ENCODE data around the gene SCYGR1.

Gene SCYGR1

DNA sequence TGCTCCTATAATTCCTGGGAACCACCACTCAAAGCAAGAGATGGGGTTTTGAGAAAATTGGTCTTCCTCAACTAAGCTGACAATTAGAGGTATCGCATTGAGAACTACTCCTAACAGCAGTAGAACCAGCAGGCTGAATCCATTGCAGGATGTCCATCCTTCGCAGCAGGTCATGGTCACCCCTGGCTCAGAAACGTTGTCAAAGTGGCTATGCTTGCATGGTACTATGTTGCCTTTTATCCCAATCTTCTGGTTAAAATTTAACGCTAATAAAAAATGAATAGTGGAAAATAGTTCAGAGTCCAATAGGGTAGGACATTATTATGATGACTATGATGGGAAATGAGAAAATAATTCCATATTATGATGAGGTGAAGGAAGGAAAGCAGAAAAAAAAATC, 8.7 kb downstream of the SCYGR1 start, which contains the start of gene TM4SF20:
TM4SF20 (minus strand) TSS at position 212 of the 400 bp plus-strand sequence; CDS start at position 174, 38 bp downstream.
- DNase-seq (ENCODE audit: low read depth), result no peak
- TF ChIP-seq, protein P1, sequence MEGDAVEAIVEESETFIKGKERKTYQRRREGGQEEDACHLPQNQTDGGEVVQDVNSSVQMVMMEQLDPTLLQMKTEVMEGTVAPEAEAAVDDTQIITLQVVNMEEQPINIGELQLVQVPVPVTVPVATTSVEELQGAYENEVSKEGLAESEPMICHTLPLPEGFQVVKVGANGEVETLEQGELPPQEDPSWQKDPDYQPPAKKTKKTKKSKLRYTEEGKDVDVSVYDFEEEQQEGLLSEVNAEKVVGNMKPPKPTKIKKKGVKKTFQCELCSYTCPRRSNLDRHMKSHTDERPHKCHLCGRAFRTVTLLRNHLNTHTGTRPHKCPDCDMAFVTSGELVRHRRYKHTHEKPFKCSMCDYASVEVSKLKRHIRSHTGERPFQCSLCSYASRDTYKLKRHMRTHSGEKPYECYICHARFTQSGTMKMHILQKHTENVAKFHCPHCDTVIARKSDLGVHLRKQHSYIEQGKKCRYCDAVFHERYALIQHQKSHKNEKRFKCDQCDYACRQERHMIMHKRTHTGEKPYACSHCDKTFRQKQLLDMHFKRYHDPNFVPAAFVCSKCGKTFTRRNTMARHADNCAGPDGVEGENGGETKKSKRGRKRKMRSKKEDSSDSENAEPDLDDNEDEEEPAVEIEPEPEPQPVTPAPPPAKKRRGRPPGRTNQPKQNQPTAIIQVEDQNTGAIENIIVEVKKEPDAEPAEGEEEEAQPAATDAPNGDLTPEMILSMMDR (IDR thresholded peaks at IDR 0.05; ENCODE audit: low read depth, low read length, missing control alignments), result no peak
- H3K4me3 ChIP-seq (ENCODE audit: low read depth, low read length), result no peak within 1 kb of the TSS

DNA sequence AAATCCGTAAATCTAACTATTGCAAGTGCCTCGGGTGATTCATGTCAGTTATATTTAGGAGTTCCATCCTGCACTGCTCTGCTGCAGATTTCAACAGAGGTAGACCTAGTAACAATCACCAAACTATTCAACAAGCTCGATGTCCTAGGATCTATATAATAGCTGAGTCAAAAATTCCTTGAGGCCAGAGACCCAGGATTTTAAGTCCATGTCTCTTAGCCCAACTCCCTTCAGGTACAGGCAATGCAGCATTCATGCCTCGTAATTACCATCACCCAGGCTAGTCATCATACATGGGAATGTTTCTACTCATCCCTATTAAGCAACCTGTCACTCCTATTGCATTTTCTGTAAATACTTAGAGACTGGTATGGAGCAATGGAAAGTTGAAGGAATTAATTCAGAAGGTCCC, 9.4 kb downstream of the SCYGR1 start:
- DNase-seq (ENCODE audit: low read depth), result no peak
- TF ChIP-seq, protein P1 (IDR thresholded peaks at IDR 0.05; ENCODE audit: low read depth, low read length, missing control alignments), result no peak
- H3K4me3 ChIP-seq (ENCODE audit: low read depth, low read length), result no peak overlapping the region

DNA sequence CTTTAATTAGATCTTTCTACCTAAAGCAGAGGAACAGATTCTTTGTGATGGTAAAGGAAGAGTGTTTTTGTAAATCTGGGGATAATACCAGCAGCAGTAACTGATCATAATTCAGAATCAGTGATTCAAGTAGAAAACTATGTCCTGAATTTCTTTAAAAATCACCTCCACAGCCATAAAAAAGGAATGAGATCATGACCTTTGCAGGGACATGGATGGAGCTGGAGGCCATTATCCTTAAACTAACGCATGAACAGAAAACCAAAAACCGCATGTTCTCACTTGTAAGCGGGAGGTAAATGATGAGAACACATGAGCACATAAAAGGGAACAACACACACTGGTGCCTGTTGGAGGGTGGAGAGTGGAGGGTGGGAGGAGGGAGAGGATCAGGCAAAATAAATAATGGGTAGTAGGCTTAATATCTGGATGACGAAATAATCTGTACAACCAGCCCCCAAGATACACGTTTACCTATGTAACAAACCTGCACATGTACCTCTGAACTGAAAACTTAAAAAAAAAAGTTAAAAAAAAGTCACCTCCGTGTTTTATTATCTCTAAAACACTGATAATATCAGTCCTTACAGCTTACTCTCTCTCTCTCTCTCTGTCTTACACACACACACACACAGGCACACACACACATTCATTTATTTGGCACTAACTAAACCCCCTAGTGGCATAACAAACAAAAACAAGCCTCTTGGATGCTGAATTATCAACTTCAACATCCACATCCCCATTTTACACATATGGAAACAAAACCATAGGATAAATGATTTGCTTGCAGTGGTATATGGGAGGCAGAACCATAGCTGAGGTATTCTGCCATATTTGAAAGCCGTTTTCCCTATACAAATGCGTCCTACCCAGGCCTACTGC, 10.0 kb downstream of the SCYGR1 start:
- TF ChIP-seq, protein P1 (IDR thresholded peaks at IDR 0.05; ENCODE audit: low read depth, low read length, missing control alignments), result peak; percentile 36
- DNase-seq (ENCODE audit: low read depth), result no peak
- H3K4me3 ChIP-seq (ENCODE audit: low read depth, low read length), result no peak overlapping the region

DNA sequence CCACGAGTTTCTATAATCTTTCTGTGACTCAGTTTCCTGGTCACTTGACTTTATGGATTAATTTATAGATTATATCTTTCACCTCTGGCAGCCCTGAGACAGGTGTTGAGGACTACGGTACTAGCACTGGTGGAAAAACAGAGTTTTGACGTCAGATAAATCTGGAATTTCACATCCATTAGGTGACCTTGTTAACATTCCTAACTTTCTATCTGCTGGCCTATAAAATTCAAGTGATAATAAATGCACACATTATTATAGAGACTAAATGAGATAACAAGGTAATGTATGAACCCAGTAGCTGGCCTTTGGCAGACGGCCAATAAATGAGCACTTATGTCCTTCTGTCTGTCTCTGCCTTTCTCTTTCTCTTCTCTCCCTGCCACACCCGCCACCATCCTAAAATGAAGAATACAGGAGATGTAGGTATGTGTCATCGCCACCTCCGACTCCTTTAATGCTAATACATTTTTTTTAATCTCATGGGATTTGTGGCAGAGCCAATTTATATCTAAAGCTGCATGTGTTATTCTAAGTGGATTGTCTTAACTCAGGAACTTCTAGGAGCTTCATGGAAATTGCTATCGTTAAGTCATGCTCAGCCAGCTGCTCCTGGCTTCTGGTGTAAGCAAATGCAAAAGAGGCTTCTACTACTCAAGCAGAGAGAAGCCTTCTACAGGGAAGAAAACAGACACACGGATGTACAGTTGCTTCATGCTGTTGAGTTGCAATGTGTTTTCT, 10.9 kb downstream of the SCYGR1 start:
- TF ChIP-seq, protein P1 (IDR thresholded peaks at IDR 0.05; ENCODE audit: low read depth, low read length, missing control alignments), result no peak
- no peak for DNase-seq (ENCODE audit: low read depth)
- no peak overlapping the region for H3K4me3 ChIP-seq (ENCODE audit: low read depth, low read length)

DNA sequence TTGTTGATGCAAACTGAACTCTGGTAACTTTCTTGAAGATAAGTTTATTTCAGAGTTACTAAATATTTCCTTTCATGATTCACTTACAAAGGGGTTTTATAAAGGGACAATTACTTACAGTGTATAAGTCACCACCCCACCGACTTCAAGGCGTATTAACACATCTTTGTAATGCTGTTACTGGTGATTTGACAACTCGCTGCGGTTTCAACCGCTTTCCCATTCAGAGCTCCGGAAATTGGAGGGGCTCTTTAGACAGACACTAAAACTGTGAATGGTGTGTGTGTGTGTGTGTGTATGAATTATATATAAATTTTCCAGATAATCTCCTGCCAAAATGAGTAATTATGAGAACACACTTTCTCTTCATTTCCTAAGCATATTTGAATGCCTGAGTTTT, 13.6 kb downstream of the SCYGR1 start:
- TF ChIP-seq, protein P1 (IDR thresholded peaks at IDR 0.05; ENCODE audit: low read depth, low read length, missing control alignments), result no peak
- no peak for DNase-seq (ENCODE audit: low read depth)
- no peak overlapping the region for H3K4me3 ChIP-seq (ENCODE audit: low read depth, low read length)

DNA sequence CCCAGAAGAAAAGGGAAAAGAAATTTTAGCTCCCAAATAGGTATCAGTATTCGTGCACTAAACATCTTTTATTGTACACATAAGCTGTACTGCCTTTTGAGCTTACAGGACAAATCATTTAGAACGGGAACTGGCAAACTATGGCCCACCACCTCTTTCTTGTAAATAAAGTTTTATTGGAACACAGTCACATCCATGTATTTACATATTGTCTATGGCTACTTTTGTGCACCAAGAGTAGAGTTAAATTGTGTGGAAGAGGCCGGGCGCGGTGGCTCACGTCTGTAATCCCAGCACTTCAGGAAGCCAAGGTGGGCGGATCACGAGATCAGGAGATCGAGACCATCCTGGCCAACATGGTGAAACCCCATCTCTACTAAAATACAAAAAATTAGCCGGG, 14.4 kb downstream of the SCYGR1 start:
- H3K4me3 ChIP-seq (ENCODE audit: low read depth, low read length), result no peak overlapping the region
- TF ChIP-seq, protein P1 (IDR thresholded peaks at IDR 0.05; ENCODE audit: low read depth, low read length, missing control alignments), result no peak
- DNase-seq (ENCODE audit: low read depth), result no peak
